Muscle of back (tissue), 11 donors: ENCODE results near the gene CBX8. TPM values are rescaled to one million over a fixed set of nuclear protein-coding genes. Genes with fewer than 3 reads are reported as not detected.

Experiments used
- DNase-seq, 3 donors: peaks; one replicate each; pipeline versions ENCODE4 v3.0.0 to v3.0.0-alpha.2; 2013
- polyA plus RNA-seq, 10 donors: library from polyadenylated mRNA; unstranded; fragments of 120-200 nt; gene quantifications; one replicate each; pipeline ENCODE4 v1.2.1, GENCODE V29; 2013; ENCODE audit not compliant: insufficient read length in 10 of 10

The CBX8 gene
- polyA plus RNA-seq, 10 donors: 3.5 to 7.4 (median 5.5) TPM

DNA sequence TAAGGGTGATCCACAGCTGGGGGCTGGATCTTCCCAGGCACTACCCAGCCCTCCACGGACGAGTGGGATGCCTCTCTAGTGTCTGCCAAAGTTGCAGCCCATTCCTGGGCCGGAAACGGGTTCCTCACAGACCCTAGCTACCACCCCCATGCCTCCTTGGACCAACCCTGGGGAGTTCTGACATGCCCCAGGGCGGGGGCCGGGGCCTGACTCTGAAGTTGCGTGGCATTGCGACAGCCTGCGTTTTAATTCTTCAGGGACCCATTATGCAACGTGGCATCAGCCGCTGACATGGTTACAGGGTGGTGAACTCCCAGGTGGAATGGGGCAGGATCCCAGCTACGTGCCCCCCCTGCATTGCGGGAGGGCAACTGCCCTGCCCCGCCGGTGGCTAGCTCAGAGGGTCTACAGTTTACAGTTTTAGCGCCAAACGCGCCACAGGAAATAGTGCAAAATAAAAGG lies 39.7 kb upstream of the CBX8 start:
- DNase-seq: no peak

DNA sequence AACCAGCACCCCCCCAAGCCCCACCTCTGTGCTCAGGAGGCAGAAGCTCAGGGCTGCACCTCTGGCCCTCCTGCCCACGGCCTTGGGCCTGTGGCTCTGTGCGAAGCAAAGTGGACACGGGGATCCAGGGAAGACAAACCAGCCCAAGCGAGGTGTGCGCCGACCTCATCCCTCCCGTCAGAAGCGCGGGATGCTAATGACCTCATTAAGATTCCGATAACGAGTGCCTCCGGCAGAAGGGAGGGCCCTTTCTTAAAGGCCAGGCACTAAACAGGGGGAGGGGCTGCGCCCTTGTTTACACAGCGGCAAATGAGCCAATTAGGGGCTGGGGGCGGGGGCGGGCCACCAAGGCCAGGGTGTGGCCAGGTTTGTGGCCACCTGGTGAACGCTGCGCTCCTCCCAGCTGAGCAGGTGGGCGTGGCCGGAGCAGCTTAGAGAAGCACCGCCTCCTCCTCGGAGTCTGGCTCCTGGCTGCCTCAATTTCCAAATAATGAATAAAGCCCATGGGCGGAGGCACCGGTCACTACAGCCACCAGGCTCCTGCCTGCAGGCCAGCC lies 39.2 kb upstream of the CBX8 start:
- no peak for DNase-seq

DNA sequence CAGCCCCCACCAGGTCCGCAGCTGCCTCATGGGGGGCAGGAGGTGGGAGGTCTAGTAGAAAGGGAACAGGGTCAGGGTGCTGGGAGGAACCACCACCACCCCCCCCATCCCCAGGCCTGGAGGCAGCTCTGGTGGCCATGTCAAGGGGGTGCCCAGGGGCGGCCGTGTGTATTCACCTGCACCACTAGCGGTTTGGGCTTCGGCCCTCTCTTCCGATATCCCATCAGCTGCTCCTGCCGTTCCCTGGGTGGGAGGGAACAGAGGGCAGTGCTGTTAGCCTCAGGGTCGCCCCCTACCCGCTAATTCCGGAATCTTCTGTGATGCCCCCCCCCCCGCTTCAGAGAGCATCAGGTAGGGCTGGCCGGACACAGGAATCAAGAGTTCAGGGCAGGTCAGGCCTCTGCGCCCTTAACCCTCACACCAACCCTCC lies 38.6 kb upstream of the CBX8 start:
- no peak for DNase-seq

DNA sequence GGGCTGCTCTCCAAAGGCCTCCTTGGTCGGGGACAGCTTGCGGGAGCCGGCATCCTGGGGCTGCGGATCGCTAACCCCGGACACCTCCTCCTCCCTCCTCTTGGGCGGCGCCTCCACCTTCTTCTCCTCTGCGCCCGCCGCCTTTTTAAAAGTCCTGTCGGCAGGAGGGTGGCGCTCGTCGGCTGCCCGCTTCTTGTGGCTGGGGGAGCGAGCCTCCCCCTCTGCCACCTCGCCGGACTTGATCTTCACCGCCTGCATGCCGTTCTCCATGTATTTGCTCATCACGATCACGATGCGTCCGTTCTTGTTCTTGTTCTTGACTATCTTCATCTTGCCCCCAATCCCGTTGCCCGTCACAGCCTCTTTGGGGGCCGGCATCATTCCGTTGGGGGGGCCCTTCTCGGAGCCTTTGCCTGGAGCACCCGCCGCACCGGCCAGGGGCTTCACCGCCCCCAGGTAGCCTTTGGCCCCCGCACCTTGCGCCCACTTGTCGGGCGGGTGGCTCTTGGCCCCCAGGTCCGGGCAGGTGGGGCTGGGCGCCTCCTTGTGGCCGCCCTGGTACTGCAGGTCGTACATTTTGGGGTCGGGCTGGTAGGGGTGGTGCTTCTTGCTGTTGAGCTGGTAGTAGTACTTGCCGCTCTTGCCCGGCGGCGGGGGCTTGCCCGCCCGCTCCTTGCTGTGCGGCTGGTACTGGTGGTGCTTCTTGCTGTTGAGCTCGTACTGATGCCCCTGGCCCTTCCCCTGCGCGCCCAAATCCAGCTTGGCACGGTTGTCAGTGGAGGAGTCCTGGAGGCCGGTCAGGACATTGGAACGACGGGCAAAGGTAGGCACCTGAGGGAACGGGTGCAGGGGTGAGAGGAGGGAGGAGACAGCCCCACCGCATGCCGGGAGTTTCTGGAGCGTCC lies 37.9 kb upstream of the CBX8 start:
- no peak for DNase-seq

DNA sequence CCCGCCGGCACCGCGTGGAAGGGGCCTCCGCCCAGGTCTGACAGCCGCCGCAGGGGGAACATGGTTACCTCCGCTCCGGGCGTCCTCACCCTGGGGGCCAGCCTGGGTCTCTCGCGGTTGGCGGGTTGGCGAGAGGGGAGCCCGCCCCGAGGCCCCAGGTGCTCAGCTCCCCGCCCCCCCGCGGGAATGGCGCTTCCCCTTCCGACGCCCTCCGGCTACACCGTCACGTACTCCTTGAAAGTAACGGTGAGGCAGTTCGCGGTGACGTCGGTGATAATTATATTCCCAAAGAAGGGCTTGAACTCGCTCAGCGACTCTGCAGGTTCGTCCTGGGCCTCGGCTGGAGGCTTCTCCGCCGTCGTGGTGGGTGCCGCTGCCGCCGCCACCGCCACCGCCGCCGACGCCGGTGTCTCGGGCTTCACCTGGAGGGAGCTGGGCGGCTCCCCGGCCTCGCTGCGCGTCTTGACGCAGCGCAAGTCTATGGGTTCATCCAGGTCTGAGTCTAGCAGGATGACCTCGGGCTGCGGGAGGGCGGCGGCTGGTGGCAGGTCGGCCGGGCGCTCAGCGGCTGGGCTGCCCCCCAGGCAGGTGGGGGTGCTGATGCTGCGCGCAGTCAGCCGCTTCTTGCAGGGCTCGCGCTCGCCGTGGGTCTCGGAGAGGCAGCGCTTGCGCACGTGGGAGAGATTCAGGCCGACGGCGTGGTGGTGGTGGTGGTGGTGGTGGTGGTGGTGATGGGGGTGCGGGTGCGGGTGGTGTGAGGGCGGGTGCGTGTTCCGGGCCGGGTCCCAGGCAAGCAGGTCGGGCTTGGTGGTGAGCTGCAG lies 37.1 kb upstream of the CBX8 start:
- no peak for DNase-seq

DNA sequence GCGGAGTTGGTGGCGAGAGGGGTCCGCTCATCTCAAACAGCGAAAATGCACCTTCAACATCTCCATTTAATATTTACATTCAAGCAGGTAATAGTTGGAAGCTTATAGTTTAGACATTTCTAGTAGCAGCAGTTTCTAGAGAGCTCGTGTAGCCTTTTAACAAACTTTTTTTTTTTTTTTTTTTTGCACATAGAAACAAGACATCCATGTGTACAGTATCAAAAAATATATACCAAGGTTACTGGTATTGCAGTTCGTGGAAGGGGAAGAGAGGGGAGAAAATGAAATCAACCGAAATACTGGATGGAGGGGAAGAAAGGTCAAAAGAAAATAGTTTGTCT lies 36.2 kb upstream of the CBX8 start:
- DNase-seq: no peak

DNA sequence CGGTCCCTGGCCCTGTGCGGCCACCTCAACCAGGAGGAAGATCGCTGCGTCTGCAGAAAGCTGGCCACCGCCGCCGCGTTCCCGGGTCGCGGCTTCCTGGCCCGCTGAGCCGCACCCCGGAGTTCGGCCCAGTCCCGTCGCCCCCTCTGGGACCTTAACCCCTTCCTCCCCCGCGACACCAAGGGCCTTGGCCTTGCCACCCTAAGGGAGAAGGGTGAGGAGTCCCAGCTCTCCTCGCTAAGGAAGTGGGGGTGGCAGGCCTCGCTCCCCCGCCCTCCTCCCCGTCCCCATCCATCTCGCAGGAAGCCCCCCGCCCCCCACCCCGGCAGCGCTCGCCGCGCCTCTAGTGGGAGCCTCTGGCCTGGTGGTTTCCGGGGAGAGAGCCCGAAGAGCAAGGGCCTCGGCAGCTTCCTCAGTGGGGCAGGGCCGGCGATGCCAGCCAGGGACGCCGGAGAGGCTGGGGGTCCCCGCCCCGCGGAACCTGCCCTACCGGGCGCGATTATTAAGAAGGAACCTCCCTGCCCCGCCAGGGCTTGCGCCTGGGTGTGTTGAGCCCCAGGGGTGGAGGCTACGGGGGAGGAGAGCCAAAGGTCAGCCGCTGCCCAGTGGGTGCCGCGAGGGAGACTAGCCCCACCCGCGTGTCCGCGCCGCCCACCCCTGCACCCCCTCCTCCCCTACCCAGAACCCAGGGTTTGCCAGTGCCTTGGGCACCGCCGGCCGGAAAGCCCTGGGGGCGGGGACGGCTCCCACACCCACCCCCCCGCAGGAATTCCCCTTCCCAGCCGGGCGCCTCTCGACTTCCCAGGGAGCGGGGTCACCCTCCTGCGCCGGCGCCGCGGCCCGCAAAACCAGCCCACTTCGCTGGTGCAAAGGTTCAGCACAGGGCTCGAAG lies 35.6 kb upstream of the CBX8 start:
- DNase-seq: no peak

DNA sequence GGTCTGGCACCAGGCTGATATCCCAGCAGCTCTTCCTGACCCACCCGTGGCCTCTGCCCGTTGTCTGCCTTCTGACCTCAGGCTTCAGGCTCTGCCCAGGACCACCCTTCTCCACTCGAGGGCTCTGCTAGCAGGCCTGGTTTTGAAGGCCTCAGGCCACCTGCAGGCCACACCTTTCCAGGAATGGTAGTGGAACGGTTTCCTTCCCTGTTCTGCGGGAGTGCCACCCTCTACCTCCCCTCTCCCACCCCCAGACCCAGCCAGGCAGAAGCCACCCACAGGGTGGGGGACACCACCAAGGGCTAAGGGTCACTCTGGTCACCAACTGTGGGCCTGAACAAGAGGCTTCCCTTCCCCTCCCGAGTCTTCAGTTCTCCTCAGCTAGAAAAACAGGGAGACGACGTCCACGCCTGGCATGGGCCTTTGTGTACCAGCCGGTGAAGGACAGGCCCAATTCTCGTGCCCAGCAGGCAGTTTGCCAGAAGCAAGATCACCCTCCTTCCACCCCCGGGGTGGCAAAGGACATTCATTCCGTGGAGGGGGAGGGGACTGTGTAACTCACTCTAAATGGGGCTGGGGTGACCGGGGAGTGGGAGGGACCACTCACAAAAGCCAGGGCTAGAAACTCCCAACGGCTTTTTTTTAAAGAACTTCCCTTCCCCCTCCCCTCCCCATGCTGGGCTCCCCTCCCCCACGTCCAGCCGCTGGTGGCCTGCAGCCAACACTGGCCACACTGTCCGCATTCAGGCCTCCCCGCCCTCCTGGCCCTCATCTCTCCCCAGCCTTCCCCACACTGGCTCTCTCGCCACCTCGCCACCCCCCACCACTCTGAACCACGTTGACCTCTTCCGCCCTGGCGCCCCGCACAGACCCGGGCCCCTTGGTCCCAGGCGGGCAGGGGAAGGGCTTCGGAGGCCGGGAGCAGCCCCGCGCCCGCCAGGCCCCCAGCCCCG lies 34.7 kb upstream of the CBX8 start:
- DNase-seq: peak in 1 of 3 donors; percentile 71

DNA sequence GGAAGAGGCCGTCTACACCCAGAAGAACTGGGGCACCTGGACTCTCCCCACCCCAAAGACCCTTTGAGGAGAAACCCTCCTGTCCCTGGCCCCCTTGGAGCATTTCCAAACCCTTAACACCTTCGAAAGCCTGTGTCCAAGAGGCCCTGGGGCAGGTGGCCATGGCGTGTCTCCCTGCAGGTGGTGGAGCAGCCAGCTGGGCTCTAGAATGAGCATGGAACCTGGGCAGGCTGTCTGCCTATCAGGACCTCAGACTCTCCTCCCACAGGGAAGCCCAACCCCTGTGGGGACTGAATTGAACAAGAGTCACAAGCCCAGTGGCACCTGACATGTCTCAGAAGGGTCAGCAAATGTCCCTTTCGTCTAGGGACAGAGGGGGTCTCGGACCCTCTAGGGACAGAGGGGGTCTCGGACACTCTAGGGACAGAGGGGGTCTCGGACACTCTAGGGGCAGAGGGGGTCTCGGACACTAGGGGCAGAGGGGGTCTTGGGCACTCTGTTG lies 33.9 kb upstream of the CBX8 start:
- no peak for DNase-seq

DNA sequence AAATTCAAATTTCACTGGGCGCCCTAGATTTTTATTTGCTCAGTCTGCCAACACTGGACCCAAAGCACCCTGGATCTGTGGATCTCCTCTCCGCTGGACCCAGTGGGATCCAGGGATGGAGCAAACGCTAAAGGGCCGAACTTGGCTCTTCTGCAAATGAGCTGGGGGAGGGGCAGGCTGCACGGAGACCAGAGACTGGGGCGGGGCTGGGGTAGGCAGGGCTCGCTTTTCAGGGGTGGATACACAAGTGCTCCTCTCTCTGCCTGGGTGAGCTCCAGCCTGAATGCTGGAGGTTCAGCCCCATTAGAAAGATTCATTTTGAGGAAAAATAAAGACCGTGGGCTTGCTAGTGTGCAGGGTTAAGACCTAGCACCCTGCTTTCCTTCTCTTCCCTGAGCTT lies 33.4 kb upstream of the CBX8 start:
- DNase-seq: no peak

DNA sequence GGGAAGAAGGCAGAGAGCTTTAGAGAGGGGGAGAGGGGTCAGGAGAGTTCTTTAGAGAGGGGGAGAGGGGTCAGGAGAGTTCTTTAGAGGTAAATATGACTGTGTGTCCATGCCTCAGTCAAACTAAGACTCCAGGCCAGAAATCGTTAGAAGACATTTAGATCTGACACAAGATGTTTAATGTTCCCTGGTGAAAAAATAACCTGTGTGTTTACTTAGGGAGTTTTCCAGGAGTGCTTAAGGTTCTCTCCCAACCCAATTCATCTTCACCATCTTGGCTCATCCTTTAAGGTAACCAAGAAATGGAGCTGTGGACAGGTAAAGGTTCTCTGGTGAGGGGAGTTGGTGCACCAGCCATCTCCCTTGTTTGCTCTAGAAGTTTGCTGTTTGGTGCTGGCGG lies 32.6 kb upstream of the CBX8 start:
- DNase-seq: no peak

DNA sequence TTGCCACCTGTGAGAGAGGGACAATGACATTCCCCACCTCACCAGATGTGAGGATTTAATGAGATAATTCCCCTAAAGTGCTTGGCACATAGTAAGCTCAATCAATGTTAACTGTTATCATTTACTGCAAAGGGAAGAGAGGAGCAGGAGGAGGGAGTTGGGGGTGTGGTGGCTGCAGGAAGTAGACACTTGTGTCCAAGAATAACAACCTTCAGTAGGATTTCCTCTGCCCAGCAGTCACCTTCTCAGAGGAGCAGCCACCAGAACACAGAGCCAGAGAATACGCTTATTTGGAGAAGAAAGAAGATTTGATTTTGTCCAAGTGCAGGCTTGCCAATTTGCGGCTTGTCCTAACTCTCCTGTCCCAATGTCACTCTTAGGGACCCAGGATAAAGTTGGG lies 32.1 kb upstream of the CBX8 start:
- no peak for DNase-seq

DNA sequence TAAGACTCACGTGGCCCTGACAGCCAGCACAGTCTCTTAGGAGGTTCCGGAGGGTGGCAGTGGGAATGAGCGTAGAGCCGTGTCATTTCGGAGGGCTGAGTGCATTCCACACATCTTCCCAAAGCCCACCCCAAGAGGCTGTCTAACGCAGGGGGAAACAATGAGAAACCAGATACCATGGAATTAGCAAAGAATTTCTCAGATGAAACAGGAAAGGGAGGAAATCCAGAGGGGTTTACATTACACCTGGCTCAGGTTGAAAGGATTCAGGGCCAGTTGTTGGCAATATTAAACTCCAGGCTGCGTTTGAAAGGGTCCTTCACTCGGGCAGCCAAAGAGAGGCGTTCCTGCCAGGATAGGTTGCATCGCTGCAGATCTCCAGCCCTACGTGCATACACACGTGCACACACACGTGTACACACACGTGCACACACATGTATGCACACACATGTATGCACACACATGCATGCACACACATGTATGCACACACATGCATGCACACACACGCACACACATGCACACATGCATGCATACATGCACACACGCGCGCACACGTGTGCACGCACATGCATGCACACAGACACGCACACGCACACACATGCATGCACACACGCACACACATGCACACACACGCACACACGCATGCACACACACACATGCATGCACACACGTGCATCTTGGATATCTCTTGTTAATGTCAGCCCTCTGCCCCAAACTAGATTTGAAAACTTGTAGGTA lies 30.1 kb upstream of the CBX8 start:
- DNase-seq: no peak

DNA sequence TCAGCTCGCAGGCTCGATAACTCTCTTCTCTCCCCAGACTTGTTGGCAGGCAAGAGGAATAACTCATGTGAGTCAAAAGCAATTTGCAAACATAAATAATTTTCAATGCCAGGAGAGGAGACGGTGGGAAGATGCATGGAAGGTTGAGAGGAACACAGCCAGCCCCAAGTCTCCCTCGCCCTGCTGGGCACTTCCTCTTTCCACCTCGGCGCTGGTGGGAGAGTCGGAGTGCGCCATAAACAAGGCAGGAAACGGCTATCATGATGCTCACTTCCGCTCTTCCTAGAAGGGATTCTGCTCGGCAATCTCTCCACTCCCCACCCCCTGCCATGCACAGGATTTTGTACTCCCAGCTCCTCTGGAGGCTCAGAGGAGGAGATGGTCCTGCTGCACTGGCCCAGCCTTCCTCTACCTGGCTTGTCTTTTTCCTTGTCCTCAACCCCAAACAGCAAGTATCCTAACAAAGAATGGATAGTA lies 29.4 kb upstream of the CBX8 start:
- DNase-seq: no peak

DNA sequence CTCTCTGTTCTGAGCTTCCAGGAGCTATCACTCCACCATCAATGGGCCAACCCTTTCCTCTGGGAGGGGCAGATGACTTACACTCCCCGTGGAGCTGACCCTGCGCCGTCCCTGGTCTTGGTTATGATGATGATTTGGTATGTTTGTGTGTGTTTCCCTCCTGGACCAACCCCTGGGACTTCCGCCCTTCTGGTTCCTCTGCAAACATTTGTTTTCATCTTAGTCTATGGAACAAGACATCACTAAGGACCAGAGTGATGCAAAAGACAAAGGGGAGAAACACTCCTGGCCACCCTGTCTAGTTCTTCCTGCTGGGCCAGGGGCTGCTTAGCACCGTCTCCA lies 28.7 kb upstream of the CBX8 start:
- no peak for DNase-seq

DNA sequence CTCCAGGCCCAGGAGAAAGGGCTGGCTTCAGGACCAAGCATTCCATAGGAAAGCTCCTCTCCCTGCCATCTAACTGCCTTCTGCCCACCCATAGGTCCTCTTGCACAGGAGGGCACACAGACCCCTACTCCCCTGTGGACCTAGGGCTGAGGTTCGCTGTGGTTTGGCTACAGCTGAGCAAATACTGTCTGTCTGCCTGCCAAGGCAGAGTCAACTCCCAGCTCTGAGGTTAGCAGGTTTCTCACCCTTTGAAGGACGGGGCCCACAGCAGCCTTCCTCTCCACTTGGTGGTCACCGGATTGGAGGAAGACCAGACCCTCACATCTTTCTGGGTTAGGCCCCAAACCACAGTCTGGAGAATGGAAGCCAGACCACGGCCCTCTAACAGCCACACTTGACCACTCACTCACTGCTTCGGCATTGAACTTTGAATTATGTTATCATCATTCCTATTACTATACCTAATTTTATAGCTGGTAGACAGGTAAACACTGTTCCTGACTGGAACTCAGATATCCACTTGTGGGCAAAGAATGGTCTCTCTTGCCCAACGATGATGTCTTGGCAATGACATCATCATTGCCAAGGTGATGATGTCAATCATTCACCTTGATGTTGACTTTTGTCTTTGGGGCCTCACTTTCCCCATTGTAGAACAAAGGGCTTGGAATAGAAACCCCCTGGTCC lies 28.2 kb upstream of the CBX8 start:
- DNase-seq: no peak

DNA sequence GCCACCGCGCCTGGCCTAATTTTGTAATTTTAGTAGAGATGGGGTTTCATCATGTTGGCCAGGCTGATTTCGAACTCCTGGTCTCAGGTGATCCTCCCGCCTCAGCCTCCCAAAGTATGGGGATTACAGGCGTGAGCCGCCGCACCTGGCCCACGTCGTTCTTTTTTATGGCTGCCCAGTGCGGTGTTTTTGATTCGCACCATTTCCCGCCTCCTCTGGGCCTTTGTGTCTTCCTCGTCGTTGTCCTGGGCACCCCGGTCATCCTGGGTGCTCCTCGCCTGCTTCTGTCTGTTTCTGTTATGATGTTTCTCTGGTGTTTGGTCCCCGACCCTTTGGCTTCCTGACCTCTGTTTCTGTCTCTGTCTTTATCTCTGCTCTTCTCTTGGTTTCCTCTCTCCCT lies 27.4 kb upstream of the CBX8 start:
- no peak for DNase-seq

DNA sequence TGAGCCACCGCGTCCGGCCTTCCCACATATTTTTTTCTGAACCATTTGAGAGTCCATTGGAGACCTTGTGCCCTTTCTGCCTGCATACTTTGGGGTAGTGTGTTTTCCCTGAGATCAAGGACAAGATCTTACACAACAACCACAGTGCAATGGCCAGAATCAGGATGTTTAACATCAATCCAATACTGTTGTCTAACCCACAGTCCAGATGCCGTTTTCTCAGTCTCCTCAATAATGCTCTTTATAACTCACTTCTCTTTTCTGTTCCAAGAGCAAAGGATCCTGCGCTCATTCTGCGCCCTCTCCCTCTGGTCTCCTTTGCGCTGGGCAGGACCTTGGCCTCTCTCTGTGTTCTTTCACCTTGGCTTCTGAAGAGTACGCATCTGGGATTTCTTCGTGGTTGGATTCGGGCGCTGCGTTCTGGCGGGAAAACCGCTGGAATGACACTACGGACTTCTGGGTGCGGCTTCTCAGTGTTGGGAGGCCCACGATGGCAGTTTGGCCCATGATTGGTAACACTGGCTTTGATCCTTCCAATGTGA lies 25.8 kb upstream of the CBX8 start:
- no peak for DNase-seq
